NAMALWA (cell line): Measurements from ENCODE around the gene RNU6-9.
A peak's percentile ranks its signal among the peaks of the same experiment; 100 is the strongest.
"Not testable (repeated sequence)": the region's sequence is repeated elsewhere in the genome, so short reads cannot be mapped to it uniquely, and the experiment has no call there.

Source experiments
- DNase-seq: peaks from one replicate; pipeline ENCODE4 v3.0.0-alpha.2; 2015; ENCODE audit warnings: low spot score

Gene RNU6-9

DNA sequence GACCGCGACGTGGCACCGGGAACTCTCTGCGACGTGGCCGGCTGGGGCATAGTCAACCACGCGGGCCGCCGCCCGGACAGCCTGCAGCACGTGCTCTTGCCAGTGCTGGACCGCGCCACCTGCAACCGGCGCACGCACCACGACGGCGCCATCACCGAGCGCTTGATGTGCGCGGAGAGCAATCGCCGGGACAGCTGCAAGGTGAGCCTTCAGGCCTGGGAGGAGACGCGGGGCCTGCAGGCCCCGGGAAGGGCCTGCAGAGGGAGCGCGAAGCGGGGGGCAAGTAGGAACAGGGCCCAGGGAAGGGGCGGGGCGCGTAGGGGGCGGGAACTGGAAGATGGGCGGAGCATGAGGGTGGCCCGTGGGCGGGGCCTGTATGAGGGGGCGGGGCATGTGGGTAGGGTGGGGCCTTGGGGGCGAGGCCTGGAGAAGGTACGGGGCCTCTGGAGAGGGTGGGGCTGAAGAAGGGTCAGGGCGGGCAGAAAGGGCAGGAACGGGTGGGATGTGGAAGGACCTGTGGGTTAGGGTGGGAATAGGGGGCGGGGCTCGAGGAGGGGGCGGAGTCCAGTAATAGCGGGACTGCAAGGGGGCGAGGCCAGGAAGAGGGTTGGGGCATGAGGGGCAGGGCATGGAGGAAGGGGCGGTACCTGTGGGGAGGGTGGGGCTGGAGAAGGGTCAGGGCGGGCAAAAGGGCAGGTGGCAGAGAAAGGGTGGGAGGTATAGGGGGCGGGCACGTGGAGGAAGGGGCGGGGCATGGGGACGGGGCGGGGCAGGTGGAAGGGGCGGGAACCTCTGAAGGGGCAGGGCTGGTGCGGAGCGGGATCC, 31.3 kb upstream of the RNU6-9 start:
- DNase-seq, result peak; percentile 92

DNA sequence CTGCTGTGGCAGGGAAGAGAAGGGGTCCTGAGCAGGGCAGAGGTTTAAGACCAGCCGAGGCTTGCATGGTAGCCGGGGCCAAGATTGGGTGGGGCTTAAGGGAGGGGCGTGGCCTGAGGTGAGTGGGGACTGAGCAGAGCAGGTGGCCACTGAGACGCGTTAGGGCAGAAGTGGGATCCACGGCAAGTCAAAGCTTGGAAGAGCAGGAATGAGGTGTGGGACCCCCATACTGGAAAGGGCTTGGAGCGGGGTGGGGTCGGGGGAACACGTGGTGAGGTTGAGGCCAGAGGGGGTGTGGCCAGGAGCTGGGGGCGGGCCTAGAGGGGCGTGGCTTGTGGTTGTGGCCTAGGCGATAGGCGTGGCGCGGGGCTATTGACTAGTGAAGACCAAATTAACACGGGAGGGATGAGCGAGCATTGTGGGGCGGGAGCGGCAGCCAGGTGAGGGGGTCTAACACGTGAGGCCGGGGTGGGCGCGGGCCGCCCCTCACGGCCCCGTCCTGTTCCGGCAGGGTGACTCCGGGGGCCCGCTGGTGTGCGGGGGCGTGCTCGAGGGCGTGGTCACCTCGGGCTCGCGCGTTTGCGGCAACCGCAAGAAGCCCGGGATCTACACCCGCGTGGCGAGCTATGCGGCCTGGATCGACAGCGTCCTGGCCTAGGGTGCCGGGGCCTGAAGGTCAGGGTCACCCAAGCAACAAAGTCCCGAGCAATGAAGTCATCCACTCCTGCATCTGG, 30.5 kb upstream of the RNU6-9 start:
- DNase-seq, result peak; percentile 84

GRCh38 chr19:863315-863620, 30.0 kb upstream of the RNU6-9 start:
- no peak for DNase-seq

- no peak for DNase-seq
These were observed 26.4 kb upstream of the RNU6-9 start for GRCh38 chr19:866769-867300.

- DNase-seq, result no peak
These were observed 25.9 kb upstream of the RNU6-9 start for GRCh38 chr19:867301-867793.

DNA sequence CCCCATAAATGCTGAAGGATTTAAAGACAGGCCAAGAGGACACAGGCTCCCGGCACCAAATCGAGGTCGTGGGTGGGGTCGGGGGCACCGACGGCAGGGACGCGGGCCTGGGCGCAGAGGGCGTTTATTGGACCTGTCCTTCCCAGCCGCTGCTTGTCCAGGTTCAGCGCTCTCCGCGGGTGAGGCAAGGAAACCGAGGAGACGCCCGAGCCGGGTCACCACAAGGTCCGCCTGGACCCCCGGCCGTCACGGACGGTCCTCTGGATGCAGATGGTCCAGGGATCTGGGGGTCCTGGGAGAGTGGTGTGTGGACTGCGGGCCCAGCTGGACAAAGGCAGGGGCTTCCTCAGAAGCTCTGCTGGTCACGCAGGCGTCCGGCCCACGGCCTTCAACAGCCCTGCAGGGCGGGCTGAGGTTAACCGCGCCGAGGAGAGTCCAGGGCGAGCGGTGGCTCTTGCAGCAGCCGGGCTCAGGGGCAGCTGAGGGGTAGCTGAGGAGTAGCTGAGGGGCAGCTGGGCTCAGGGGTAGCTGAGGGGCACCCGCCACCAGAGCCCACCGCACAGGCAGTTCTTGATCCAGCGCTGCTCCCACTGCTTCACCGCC, 25.3 kb upstream of the RNU6-9 start:
- DNase-seq, result no peak

DNA sequence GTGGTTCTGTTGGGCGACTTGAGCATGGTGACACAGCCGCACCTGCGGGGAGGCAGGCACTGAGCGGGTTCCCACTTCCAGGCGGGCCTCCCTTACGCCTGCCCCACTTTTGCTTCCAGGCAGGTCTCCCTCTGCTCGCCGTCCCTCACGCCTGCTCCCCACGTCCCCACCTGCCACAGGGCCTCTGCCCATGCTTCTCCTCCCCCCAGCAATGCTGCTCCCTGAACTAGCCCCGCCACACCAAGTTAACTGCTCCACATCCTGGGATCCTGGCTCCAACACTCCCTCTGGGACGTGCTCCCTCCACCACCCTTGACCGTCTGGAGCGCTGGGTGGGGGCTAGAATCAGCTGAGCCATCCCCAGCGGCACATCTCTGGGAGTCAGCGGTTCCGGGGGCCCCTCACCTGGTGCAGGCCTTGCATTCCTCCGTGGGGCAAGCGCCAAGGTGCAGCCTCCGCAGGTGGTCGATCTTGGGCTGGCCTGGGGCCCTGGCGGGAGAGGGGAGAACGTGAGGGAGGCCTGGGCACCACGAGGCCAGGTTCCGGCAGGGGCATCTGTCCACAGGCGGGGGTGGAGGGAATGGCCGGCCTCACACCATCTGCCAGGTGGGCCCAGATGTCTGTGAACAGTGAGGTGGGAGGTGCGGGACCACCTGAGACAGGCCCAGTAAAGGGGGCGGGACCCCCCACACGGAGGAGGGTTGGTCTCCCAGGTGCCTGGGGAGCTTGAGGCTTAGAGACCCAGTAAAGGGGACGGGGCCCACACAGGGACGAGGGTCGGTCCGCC, 24.6 kb upstream of the RNU6-9 start:
- no peak for DNase-seq

DNA sequence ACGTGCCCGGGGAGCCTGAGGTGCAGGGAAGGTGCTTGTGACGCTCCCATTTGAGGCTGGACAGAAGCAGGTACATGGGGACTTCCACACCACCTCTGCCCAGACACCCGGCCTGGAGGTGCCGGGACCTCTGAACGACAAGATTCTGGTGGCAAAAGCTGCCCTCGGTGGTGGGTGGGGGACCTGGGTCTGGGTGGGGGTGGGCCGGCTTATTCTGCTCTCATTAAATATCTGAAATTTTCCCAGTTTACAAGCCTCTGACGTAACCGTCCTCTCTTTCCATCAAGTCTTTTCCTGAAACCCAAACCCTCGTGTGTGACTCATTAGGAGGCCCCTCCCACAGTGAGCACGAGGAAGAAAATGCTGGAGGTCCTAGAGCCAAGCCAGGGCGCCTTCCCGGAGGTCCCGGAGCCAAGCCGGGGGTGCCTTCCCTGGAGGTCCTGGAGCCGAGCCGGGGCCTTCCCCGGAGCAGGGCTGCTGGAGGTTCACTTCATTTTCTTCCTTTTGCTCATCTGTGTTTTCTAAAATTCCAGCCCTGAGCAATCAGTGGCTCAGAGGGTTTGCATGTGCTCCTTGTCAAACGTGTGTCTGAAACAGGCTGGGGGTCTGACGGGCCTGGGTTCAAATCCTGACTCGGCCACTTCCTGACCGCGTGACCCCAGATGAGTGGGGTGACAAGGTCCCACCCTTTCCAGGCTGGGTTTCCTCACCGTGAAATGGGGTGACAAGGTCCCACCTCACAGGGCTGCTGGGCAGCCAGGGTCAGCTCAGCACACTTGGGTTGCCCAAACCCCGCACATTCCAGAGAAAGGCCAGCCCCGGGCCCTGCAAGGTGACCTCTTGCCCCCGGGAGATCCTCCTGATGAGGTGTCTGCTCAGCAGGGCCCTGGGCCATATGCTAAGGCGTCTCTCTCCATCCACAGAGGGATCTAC, 23.8 kb upstream of the RNU6-9 start:
- DNase-seq, result no peak

DNA sequence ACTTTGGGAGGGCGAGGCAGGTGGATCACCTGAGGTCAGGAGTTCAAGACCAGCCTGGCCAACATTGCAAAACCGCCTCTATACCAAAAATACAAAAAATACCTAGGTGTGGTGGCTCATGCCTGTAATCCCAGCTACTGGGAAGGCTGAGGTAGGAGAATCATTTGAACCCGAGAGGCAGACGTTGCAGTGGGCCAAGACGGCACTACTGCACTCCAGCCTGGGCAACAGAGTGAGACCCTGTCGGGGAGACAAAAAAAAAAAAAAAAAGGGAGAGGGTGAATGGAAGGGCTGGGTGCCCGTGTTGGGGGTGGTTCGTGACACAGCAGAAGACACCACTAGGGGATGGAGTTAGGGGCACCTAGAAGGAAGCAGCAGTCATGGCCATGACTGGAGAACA, 23.0 kb upstream of the RNU6-9 start:
- no peak for DNase-seq

- no peak for DNase-seq
These were observed 22.3 kb upstream of the RNU6-9 start for GRCh38 chr19:870963-871401.

DNA sequence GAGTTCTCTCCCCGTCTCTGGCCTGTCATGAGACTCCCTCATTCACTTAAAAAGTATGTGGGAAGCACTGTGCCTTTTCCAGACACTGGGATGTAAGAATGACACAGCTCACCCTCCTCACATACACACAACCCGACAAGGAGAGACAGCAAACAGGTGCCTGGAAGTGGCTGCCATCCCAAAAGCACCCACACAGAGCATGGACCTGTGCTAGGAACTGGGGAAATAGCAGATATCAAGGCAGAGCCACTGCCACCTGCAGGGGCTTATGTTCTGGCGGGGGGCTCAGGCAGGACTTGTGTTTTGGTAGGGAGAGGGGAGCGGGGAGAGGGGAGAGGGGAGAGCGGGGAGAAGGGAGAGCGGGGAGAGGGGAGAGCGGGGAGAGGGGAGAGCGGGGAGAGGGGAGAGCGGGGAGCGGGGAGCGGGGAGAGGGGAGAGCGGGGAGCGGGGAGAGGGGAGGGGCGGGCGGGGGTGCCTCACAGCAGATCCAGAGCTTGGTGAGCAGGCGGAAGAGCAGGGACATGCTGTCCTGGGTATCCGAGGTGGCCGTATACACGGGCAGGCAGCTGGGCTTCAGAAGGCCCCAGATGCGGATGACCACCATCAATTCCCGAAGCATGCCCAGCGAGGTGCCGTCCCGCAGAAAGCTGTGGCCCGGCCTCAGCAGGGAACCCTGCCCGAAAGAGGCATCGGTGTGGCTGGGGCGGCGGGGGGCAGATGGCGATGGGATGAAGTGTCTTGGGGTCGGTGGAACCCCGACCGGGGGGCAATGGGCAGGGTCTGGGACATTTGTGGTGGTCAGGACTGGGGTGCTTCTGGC, 21.6 kb upstream of the RNU6-9 start:
- DNase-seq, result no peak

DNA sequence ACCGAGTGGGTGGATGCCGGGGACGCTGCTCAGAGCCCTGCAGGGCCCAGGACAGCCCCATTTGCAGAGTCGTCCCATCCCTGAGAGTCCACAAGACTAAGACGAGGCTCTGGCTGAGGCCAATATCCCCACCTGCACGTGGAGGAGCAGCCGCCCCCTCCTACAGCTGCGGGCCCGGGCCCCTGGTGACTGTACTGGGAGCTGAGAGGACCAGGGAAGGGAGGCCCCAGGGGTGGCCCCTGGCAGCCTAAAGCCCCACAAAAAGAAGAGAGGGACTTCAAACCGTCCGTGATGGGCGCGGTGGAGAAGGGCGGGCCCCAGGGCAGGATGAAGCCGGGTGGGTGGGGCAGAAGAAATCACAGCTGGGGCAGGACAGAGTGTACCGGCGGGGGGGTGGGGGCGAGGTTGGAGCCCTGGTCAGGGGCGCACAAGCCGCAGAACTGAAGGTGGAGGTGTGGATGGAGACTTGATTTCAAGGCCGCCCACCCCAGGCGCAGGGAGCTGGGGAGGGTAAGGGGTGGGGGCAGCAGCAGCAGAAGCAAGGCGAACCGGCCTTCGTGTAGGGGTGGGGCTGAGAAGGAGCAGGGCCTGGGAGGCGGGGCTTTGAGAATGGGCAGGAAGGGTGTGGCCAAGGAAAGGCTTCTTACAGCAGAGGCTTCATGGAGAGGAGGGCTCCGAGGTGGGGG, 20.9 kb upstream of the RNU6-9 start:
- DNase-seq, result peak; percentile 95

- DNase-seq, result peak; percentile 91
These were observed 20.2 kb upstream of the RNU6-9 start for GRCh38 chr19:873084-873483.

DNA sequence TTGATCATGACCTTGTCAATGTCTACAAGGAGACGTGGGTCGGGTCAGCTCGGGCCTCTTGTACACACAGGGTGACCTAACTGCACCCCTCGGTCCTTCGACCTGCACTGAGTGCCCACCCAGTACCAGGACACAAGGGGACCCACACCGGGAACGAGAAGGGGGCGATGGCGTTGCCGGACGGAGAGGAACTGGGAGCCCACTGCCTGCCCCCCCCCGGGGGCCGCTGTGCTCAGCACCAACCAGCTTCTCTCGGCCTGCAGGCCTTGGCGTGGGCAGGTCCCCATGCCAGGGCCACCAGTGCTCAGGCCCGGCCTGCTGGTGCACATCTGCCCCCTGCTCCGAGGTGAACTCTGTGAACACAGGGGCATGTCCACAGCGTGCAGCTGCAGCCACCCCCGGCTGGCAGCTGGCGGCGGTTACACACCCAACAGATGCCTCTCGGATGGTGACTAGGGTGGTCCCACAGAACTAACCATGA, 19.7 kb upstream of the RNU6-9 start:
- DNase-seq, result no peak

- DNase-seq, result peak; percentile 56
These were observed 17.9 kb upstream of the RNU6-9 start for GRCh38 chr19:875265-875879.

DNA sequence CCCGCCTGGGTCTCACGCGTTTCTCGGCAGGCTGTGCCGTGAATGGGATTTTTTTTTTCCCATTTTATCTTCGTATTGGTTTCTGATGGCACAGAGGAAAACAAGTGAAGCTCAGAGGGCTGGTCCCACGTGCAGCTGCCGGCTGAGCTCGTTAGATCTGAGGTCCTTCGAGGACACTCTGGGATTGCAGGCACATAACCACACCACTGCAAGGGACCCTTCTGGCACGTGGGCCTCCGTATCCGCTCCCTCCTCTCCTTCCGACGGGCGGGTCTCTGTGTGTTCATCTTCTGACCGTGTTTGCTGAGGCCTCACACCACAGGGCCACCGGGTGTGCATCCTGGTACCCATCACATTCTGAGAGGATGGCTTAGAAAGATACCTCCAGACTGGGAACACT, 17.2 kb upstream of the RNU6-9 start:
- no peak for DNase-seq

- no peak for DNase-seq
These were observed 16.4 kb upstream of the RNU6-9 start for GRCh38 chr19:876780-877314.

DNA sequence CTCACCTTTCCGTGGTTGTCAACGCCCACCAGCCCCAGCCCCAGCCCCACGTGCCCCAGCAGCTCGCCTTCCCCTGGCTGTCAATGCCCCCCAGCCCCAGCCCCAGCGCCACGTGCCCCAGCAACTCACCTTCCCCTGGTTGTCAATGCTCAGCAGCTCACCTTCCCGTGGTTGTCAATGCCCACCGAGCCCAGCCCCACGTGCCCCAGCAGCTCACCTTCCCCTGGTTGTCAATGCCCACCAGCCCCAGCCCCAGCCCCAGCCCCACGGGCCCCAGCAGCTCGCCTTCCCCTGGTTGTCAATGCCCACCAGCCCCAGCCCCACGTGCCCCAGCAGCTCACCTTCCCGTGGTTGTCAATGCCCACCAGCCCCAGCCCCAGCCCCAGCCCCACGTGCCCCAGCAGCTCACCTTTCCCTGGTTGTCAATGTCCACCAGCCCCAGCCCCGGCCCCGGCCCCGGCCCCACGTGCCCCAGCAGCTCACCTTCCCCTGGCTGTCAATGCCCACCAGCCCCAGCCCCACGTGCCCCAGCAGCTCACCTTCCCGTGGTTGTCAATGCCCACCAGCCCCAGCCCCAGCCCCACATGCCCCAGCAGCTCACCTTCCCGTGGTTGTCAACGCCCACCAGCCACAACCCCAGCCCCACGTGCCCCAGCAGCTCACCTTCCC, 15.2 kb upstream of the RNU6-9 start:
- not testable (repeated sequence) for DNase-seq
